Bronchial epithelial cell (primary cell): ENCODE data around the gene SGPL1. TPM values are rescaled to one million over a fixed set of nuclear protein-coding genes. Genes with fewer than 3 reads are reported as not detected.

Source experiments
- DNase-seq: peaks from one replicate; pipeline ENCODE4 v3.0.0-alpha.2; 2010; ENCODE audit warnings: low read depth
- FAIRE-seq: peaks from 2 replicates; lab custom pipeline; 2011; peaks lifted over from hg19 to GRCh38; lab: Jason Lieb, UNC
- H3K27me3 ChIP-seq: 2 replicates; pipeline ENCODE4 v1.5.1; 2011; ENCODE audit warnings: low read length; ENCODE audit not compliant: control insufficient read depth, insufficient read depth
- H3K36me3 ChIP-seq: 2 replicates; pipeline ENCODE4 v1.5.1; 2011; ENCODE audit warnings: low read length; ENCODE audit not compliant: control insufficient read depth, insufficient read depth
- H3K4me3 ChIP-seq: 2 replicates; pipeline ENCODE4 v1.5.1; 2011; ENCODE audit warnings: mild to moderate bottlenecking, low read depth, low read length, control low read depth
- CTCF ChIP-seq: IDR thresholded peaks from 2 replicates; pipeline ENCODE4 v1.5.1; 2011; ENCODE audit warnings: mild to moderate bottlenecking, moderate library complexity, low read length, control low read depth, inconsistent platforms; ENCODE audit not compliant: insufficient read depth, severe bottlenecking
- total RNA-seq: library from RNA; depleted of rRNA; stranded (reverse); fragments of >200 nt; gene quantifications from 2 replicates; pipeline ENCODE4 v1.2.1, GENCODE V29; 2014

The SGPL1 gene
- total RNA-seq, 1 donor from 2014 or later = 82.9 TPM

GRCh38 chr10:70899096-70899495, 83.3 kb downstream of the SGPL1 start:
- TF ChIP-seq CTCF = no peak
- peaks cover 3% of the 10 kb centered on the region for H3K27me3 ChIP-seq
- no peak for FAIRE-seq
- no peaks in the 10 kb centered on the region for H3K36me3 ChIP-seq
- H3K4me3 ChIP-seq = no peak overlapping the region
- no peak for DNase-seq

GRCh38 chr10:70901276-70901878, 85.6 kb downstream of the SGPL1 start:
- DNase-seq = no peak
- FAIRE-seq = no peak
- Histone ChIP-seq H3K36me3 (no peaks in the 10 kb centered on the region), H3K4me3 (no peak overlapping the region), H3K27me3 (peaks cover 3% of the 10 kb centered on the region)
- TF ChIP-seq CTCF = no peak

- Histone ChIP-seq H3K4me3 (no peak overlapping the region), H3K27me3 (peaks cover 3% of the 10 kb centered on the region), H3K36me3 (no peaks in the 10 kb centered on the region)
- DNase-seq (no peak), FAIRE-seq (peak; percentile 73)
- no peak for TF ChIP-seq CTCF
These were observed 87.0 kb downstream of the SGPL1 start for GRCh38 chr10:70902661-70903261.

GRCh38 chr10:70903262-70903921, 87.6 kb downstream of the SGPL1 start:
- TF ChIP-seq CTCF = peak; percentile 91
- Histone ChIP-seq H3K36me3 (no peaks in the 10 kb centered on the region), H3K27me3 (peaks cover 3% of the 10 kb centered on the region), H3K4me3 (no peak overlapping the region)
- peak; percentile 9 for DNase-seq
- peak; percentile 86 for FAIRE-seq

GRCh38 chr10:70905071-70906021, 89.6 kb downstream of the SGPL1 start:
- no peak for TF ChIP-seq CTCF
- DNase-seq (no peak), FAIRE-seq (no peak)
- Histone ChIP-seq H3K36me3 (no peaks in the 10 kb centered on the region), H3K4me3 (no peak overlapping the region), H3K27me3 (peaks cover 3% of the 10 kb centered on the region)
